Tibial nerve (tissue), 4 donors: Measurements from ENCODE around the gene USP3.

Source experiments
- CTCF ChIP-seq, 5 experiments: fragments of 200-600 bp in 3 of 5; fragments of 450-650 bp in 2 of 5; sonication (generic) in 3 of 5; IDR thresholded peaks; one replicate each; pipeline ENCODE4 v1.5.1; 2016 to 2019; ENCODE audit warnings: antibody characterized with exemption in 5 of 5, mild to moderate bottlenecking in 3 of 5, moderate library complexity in 2 of 5
- EP300 ChIP-seq, 2 donors: sonication (generic); formaldehyde crosslinking; IDR thresholded peaks; one replicate each; pipeline ENCODE4 v1.6.1; 2017; ENCODE audit warnings: antibody characterized with exemption in 2 of 2, mild to moderate bottlenecking in 1 of 2
- POLR2A ChIP-seq, 2 donors: fragments of 450-650 bp; IDR thresholded peaks; one replicate each; pipeline ENCODE4 v1.6.1; 2017; ENCODE audit warnings: antibody characterized with exemption in 2 of 2, mild to moderate bottlenecking in 2 of 2, moderate library complexity in 2 of 2

- no peak for TF ChIP-seq POLR2A (IDR thresholded peaks at IDR 0.05)
- TF ChIP-seq CTCF (IDR thresholded peaks at IDR 0.05) = no peak
- no peak for TF ChIP-seq EP300 (IDR thresholded peaks at IDR 0.05)
Observed at GRCh38 chr15:63559753-63560152, 55.4 kb downstream of the USP3 start.
